GM18861 (cell line): ENCODE measurements around the gene CAMP.

Source experiments
- ATAC-seq: cut with Tn5 transposase; IDR thresholded peaks from one replicate; pipeline ENCODE4 v1.9.1; 2021; ENCODE audit not compliant: unreplicated experiment

The CAMP gene

GRCh38 chr3:48214225-48214624, 9.1 kb upstream of the CAMP start:
- ATAC-seq: no peak

GRCh38 chr3:48215019-48215418, 8.3 kb upstream of the CAMP start:
- ATAC-seq: no peak

GRCh38 chr3:48215466-48215865, 7.8 kb upstream of the CAMP start:
- ATAC-seq: no peak

- ATAC-seq: no peak
Measured at GRCh38 chr3:48215876-48216275, 7.4 kb upstream of the CAMP start.

- ATAC-seq: no peak
Measured at GRCh38 chr3:48217449-48217848, 5.8 kb upstream of the CAMP start.

GRCh38 chr3:48218537-48218936, 4.8 kb upstream of the CAMP start:
- ATAC-seq: no peak

GRCh38 chr3:48219543-48219942, 3.8 kb upstream of the CAMP start:
- ATAC-seq: no peak

- ATAC-seq: no peak
Measured at GRCh38 chr3:48220746-48221145, 2.5 kb upstream of the CAMP start.

GRCh38 chr3:48225587-48225986, 2.3 kb downstream of the CAMP start:
- no peak for ATAC-seq

- ATAC-seq: no peak
Measured at GRCh38 chr3:48226939-48227338, 3.6 kb downstream of the CAMP start.

GRCh38 chr3:48232232-48232631, 8.9 kb downstream of the CAMP start:
- ATAC-seq: no peak

- ATAC-seq: no peak
Measured at GRCh38 chr3:48232734-48233133, 9.4 kb downstream of the CAMP start.

- ATAC-seq: no peak
Measured at GRCh38 chr3:48233542-48233941, 10.2 kb downstream of the CAMP start.

GRCh38 chr3:48236531-48236930, 13.2 kb downstream of the CAMP start:
- ATAC-seq: no peak

GRCh38 chr3:48238531-48239085, 15.3 kb downstream of the CAMP start:
- ATAC-seq: no peak

GRCh38 chr3:48240000-48240963, 17.0 kb downstream of the CAMP start:
- no peak for ATAC-seq

- ATAC-seq: no peak
Measured at GRCh38 chr3:48241796-48242455, 18.6 kb downstream of the CAMP start.

- no peak for ATAC-seq
Measured at GRCh38 chr3:48243886-48244285, 20.6 kb downstream of the CAMP start.

GRCh38 chr3:48244461-48244860, 21.2 kb downstream of the CAMP start:
- ATAC-seq: no peak

GRCh38 chr3:48245136-48245535, 21.8 kb downstream of the CAMP start:
- ATAC-seq: no peak

- ATAC-seq: no peak
Measured at GRCh38 chr3:48247401-48247811, 24.1 kb downstream of the CAMP start.
